ENCODE data around the gene IRX4. TPM values are rescaled to one million over a fixed set of nuclear protein-coding genes. Genes with fewer than 3 reads are reported as not detected.

IRX4 gene
- polyA plus RNA-seq, 4 donors = 0.16 to 1.3 (median 0.50) TPM; not detected in 1

GRCh38 chr5:1842004-1842819 is 40.5 kb downstream of the IRX4 start:
- no peak for DNase-seq (ENCODE audit: low read depth in 4 of 4, low spot score in 3 of 4)

- peak in 1 of 4 donors; percentile 12 for DNase-seq (ENCODE audit: low read depth in 4 of 4, low spot score in 3 of 4)
Observed at GRCh38 chr5:1840741-1841521, 41.8 kb downstream of the IRX4 start.

GRCh38 chr5:1840071-1840547 is 42.6 kb downstream of the IRX4 start:
- DNase-seq (ENCODE audit: low read depth in 4 of 4, low spot score in 3 of 4) = no peak

GRCh38 chr5:1838013-1838412 is 44.7 kb downstream of the IRX4 start:
- no peak for DNase-seq (ENCODE audit: low read depth in 4 of 4, low spot score in 3 of 4)

GRCh38 chr5:1836891-1837880 is 45.5 kb downstream of the IRX4 start:
- no peak for DNase-seq (ENCODE audit: low read depth in 4 of 4, low spot score in 3 of 4)

- no peak for DNase-seq (ENCODE audit: low read depth in 4 of 4, low spot score in 3 of 4)
Observed at GRCh38 chr5:1836176-1836890, 46.4 kb downstream of the IRX4 start.

- DNase-seq (ENCODE audit: low read depth in 4 of 4, low spot score in 3 of 4) = no peak
Observed at GRCh38 chr5:1835431-1835830, 47.3 kb downstream of the IRX4 start.

- no peak for DNase-seq (ENCODE audit: low read depth in 4 of 4, low spot score in 3 of 4)
Observed at GRCh38 chr5:1834721-1835429, 47.9 kb downstream of the IRX4 start.

GRCh38 chr5:1834022-1834551 is 48.6 kb downstream of the IRX4 start:
- no peak for DNase-seq (ENCODE audit: low read depth in 4 of 4, low spot score in 3 of 4)

- no peak for DNase-seq (ENCODE audit: low read depth in 4 of 4, low spot score in 3 of 4)
Observed at GRCh38 chr5:1833264-1834021, 49.3 kb downstream of the IRX4 start.

GRCh38 chr5:1832511-1833250 is 50.0 kb downstream of the IRX4 start:
- no peak for DNase-seq (ENCODE audit: low read depth in 4 of 4, low spot score in 3 of 4)

- no peak for DNase-seq (ENCODE audit: low read depth in 4 of 4, low spot score in 3 of 4)
Observed at GRCh38 chr5:1831677-1832313, 50.9 kb downstream of the IRX4 start.

- no peak for DNase-seq (ENCODE audit: low read depth in 4 of 4, low spot score in 3 of 4)
Observed at GRCh38 chr5:1831257-1831656, 51.5 kb downstream of the IRX4 start.

GRCh38 chr5:1830571-1831228 is 52.0 kb downstream of the IRX4 start:
- DNase-seq (ENCODE audit: low read depth in 4 of 4, low spot score in 3 of 4) = no peak

GRCh38 chr5:1827886-1828397 is 54.8 kb downstream of the IRX4 start:
- DNase-seq (ENCODE audit: low read depth in 4 of 4, low spot score in 3 of 4) = no peak
